ENCODE data around the gene AGPS. TPM values are rescaled to one million over a fixed set of nuclear protein-coding genes. Genes with fewer than 3 reads are reported as not detected.

Gene AGPS
- polyA plus RNA-seq, 3 donors: 7.1 to 26.9 (median 16.7) TPM

- H4K20me1 ChIP-seq (ENCODE audit: insufficient read depth, low read length): no peaks in the 10 kb centered on the region
- H3K4me1 Mint-ChIP-seq: no peaks in the 10 kb centered on the region
- peaks cover 2 to 6% (median 3%) of the 10 kb centered on the region in 3 donors for H3K27me3 Mint-ChIP-seq (ENCODE audit: low read depth in 3 of 3)
- H3K27me3 ChIP-seq (ENCODE audit: control insufficient read depth in 2 of 2, insufficient read depth in 2 of 2, low read length in 2 of 2): no peaks in the 10 kb centered on the region
- no peaks in the 10 kb centered on the region for H3K79me2 ChIP-seq (ENCODE audit: insufficient read depth, low read length)
- no peak overlapping the region for H3K9ac ChIP-seq (ENCODE audit: insufficient read depth, low read length, poor library complexity, severe bottlenecking)
- H3K36me3 Mint-ChIP-seq: no peaks in the 10 kb centered on the region
- 100% methylated on average over 1 of the region's 2 CpGs for WGBS (ENCODE audit: insufficient coverage)
- no peak overlapping the region for H2AFZ ChIP-seq (ENCODE audit: insufficient read depth, low read depth, low read length, poor library complexity, severe bottlenecking)
- no peak overlapping the region for H3K4me3 ChIP-seq (replicated peaks in 1 of 3; ENCODE audit: low read depth in 2 of 3, low read length in 3 of 3)
- DNase-seq: no peak
- no peaks in the 10 kb centered on the region for H3K9me3 ChIP-seq (replicated peaks in 1 of 2; ENCODE audit: control insufficient read depth in 1 of 2, insufficient read depth in 1 of 2, low read length in 2 of 2)
- H3K27ac ChIP-seq (ENCODE audit: low read depth in 1 of 2, low read length in 2 of 2): no peak overlapping the region
- intact Hi-C loops (cut with micrococcal nuclease): no loop called here
- H3K4me1 ChIP-seq (ENCODE audit: control insufficient read depth in 1 of 2, insufficient read depth in 2 of 2, low read length in 2 of 2): no peaks in the 10 kb centered on the region
- H3K27ac Mint-ChIP-seq: no peak overlapping the region
- peaks cover 0 to 6% (median 0%) of the 10 kb centered on the region in 7 donors for H3K9me3 Mint-ChIP-seq
- no peak overlapping the region for H3K4me3 Mint-ChIP-seq
- TF ChIP-seq CTCF (IDR thresholded peaks at IDR 0.05): no peak
- H3K4me2 ChIP-seq (replicated peaks; ENCODE audit: extremely low read depth, low read length, poor library complexity, severe bottlenecking): no peak overlapping the region
- no peaks in the 10 kb centered on the region for H3K36me3 ChIP-seq (replicated peaks in 1 of 2; ENCODE audit: control insufficient read depth in 1 of 2, insufficient read depth in 2 of 2, low read length in 2 of 2)
Observed at GRCh38 chr2:177559638-177560037, 167.1 kb downstream of the AGPS start.

GRCh38 chr2:177568390-177568789 lies 175.8 kb downstream of the AGPS start:
- H2AFZ ChIP-seq (ENCODE audit: insufficient read depth, low read depth, low read length, poor library complexity, severe bottlenecking): no peak overlapping the region
- no peak overlapping the region for H3K4me2 ChIP-seq (replicated peaks; ENCODE audit: extremely low read depth, low read length, poor library complexity, severe bottlenecking)
- Mint-ChIP-seq H3K27ac (no peak overlapping the region), H3K36me3 (no peaks in the 10 kb centered on the region), H3K4me1 (no peaks in the 10 kb centered on the region), H3K4me3 (no peak overlapping the region), H3K9me3 (no peaks in the 10 kb centered on the region), H3K27me3 (ENCODE audit: low read depth in 3 of 3) (peaks cover 1 to 2% (median 2%) of the 10 kb centered on the region in 3 donors)
- H3K9ac ChIP-seq (ENCODE audit: insufficient read depth, low read length, poor library complexity, severe bottlenecking): no peak overlapping the region
- no peaks in the 10 kb centered on the region for H3K9me3 ChIP-seq (replicated peaks in 1 of 2; ENCODE audit: control insufficient read depth in 1 of 2, insufficient read depth in 1 of 2, low read length in 2 of 2)
- no peak for DNase-seq
- intact Hi-C loops (cut with micrococcal nuclease): no loop called here
- 20% methylated on average over 1 of the region's 1 CpG for WGBS (ENCODE audit: insufficient coverage)
- H3K36me3 ChIP-seq (replicated peaks in 1 of 2; ENCODE audit: control insufficient read depth in 1 of 2, insufficient read depth in 2 of 2, low read length in 2 of 2): no peaks in the 10 kb centered on the region
- H3K79me2 ChIP-seq (ENCODE audit: insufficient read depth, low read length): no peaks in the 10 kb centered on the region
- TF ChIP-seq CTCF (IDR thresholded peaks at IDR 0.05): no peak
- no peaks in the 10 kb centered on the region for H3K27me3 ChIP-seq (ENCODE audit: control insufficient read depth in 2 of 2, insufficient read depth in 2 of 2, low read length in 2 of 2)
- no peaks in the 10 kb centered on the region for H4K20me1 ChIP-seq (ENCODE audit: insufficient read depth, low read length)
- H3K4me1 ChIP-seq (ENCODE audit: control insufficient read depth in 1 of 2, insufficient read depth in 2 of 2, low read length in 2 of 2): no peaks in the 10 kb centered on the region
- H3K4me3 ChIP-seq (replicated peaks in 1 of 3; ENCODE audit: low read depth in 2 of 3, low read length in 3 of 3): no peak overlapping the region
- H3K27ac ChIP-seq (ENCODE audit: low read depth in 1 of 2, low read length in 2 of 2): no peak overlapping the region

Measured in CD14-positive monocyte (primary cell).